ENCODE measurements around the gene RNF213.

GRCh38 chr17:80261159-80261894 lies 675 bp downstream of the RNF213 start:
- TF ChIP-seq CTCF (IDR thresholded peaks at IDR 0.05) (no peak), POLR2A (IDR thresholded peaks at IDR 0.05) (no peak)
